T-helper 17 cell (primary cell): Measurements from ENCODE around the gene KRT23. TPM values are rescaled to one million over a fixed set of nuclear protein-coding genes. Genes with fewer than 3 reads are reported as not detected.

ENCODE experiments used
- total RNA-seq, 4 donors: library from RNA in 2 of 4; stranded (reverse) in 2 of 4; gene quantifications; one replicate each; pipeline ENCODE4 v1.2.3 and lab custom pipeline; 2022 to 2026

KRT23 gene
- total RNA-seq, 2 donors from 2014 or later, result not detected

Other genes starting within 250 kb of the KRT23 start
- not detected for gene KRT24, start 233.9 kb downstream of the KRT23 start, total RNA-seq
- not detected for gene KRT25, start 182.3 kb downstream of the KRT23 start, total RNA-seq
- gene KRT26, start 165.4 kb downstream of the KRT23 start, total RNA-seq, result not detected
- not detected for gene KRT27, start 155.1 kb downstream of the KRT23 start, total RNA-seq
- not detected for gene KRT28, start 137.7 kb downstream of the KRT23 start, total RNA-seq
- gene KRT10, start 115.0 kb downstream of the KRT23 start, total RNA-seq, result 10 to 100 TPM; 25.2 to 28.3 TPM
- gene KRT12, start 70.4 kb downstream of the KRT23 start, total RNA-seq, result not detected
- not detected for gene KRT20, start 52.4 kb downstream of the KRT23 start, total RNA-seq
- gene KRT39, start 29.3 kb upstream of the KRT23 start, total RNA-seq, result not detected
- not detected for gene KRT40, start 46.7 kb upstream of the KRT23 start, total RNA-seq
- not detected for gene KRTAP3-3, start 56.5 kb upstream of the KRT23 start, total RNA-seq
- not detected for gene KRTAP3-2, start 62.3 kb upstream of the KRT23 start, total RNA-seq
- not detected for gene KRTAP3-1, start 71.5 kb upstream of the KRT23 start, total RNA-seq
- not detected for gene KRTAP1-5, start 89.6 kb upstream of the KRT23 start, total RNA-seq
- not detected for gene KRTAP1-4, start 92.5 kb upstream of the KRT23 start, total RNA-seq
- gene KRTAP1-3, start 97.2 kb upstream of the KRT23 start, total RNA-seq, result not detected
- not detected for gene KRTAP1-1, start 103.8 kb upstream of the KRT23 start, total RNA-seq
- gene KRTAP2-1, start 109.7 kb upstream of the KRT23 start, total RNA-seq, result not detected
- gene KRTAP2-2, start 117.6 kb upstream of the KRT23 start, total RNA-seq, result not detected
- not detected for gene KRTAP2-3, start 122.5 kb upstream of the KRT23 start, total RNA-seq
- gene KRTAP2-4, start 128.2 kb upstream of the KRT23 start, total RNA-seq, result not detected
- gene KRTAP4-7, start 146.5 kb upstream of the KRT23 start, total RNA-seq, result not detected
- not detected for gene KRTAP4-8, start 160.5 kb upstream of the KRT23 start, total RNA-seq
- gene KRTAP4-16, start 164.6 kb upstream of the KRT23 start, total RNA-seq, result not detected
- gene KRTAP4-9, start 167.7 kb upstream of the KRT23 start, total RNA-seq, result not detected
- gene KRTAP4-11, start 180.7 kb upstream of the KRT23 start, total RNA-seq, result not detected
- gene KRTAP4-12, start 186.5 kb upstream of the KRT23 start, total RNA-seq, result not detected
- not detected for gene KRTAP4-6, start 202.9 kb upstream of the KRT23 start, total RNA-seq
- gene KRTAP4-5, start 212.2 kb upstream of the KRT23 start, total RNA-seq, result not detected
- gene KRTAP4-4, start 223.1 kb upstream of the KRT23 start, total RNA-seq, result not detected
- not detected for gene KRTAP4-3, start 230.6 kb upstream of the KRT23 start, total RNA-seq
- gene KRTAP4-2, start 240.6 kb upstream of the KRT23 start, total RNA-seq, result not detected
- not detected for gene KRTAP4-1, start 247.3 kb upstream of the KRT23 start, total RNA-seq